NCI-H1417 (cell line): ENCODE measurements around the gene XRCC6.
"Not testable (repeated sequence)": the region's sequence is repeated elsewhere in the genome, so short reads cannot be mapped to it uniquely, and the experiment has no call there.

Experiments used
- DNase-seq, 3 experiments: peaks; one replicate each; lab custom pipeline; 2025; lab: John Stamatoyannopoulos, UW

Gene XRCC6

DNA sequence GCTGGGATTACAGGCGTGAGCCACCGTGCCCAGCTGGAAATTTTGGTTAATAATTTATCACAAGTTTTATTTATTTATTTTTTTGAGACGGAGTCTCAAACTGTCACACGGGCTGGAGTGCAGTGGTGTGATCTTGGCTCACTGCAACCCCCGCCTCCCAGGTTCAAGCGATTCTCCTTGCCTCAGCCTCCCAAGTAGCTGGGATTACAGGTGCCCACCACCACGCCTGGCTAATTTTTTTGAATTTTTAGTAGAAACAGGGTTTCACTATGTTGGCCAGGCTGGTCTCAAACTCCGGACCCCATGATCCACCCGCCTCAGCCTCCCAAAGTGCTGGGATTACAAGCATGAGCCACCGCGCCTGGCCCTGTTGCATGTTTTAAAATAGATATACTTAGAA lies 65.8 kb downstream of the XRCC6 start:
- DNase-seq: not testable (repeated sequence)

DNA sequence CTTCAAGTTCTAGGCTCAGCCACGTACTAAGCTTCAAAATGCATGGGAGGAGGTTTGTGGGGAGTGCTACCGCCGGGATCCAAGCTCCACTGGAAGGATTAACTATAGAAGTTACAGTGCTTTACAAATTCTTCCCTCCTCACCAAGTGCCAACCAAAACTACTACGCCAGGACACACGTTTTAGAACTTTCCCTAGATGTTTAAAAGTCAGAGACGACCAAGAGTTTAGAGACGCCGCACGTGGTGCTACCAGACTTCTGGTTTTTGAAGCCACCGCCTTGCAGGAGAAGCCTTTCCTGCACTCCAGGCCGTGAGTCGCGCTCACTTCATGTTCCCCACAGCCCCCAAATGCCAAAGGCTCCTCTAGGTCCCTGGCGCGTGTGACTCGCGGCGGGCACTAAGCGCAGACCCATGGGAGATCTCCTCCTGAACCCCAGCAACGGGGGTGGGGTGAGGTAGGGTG lies 66.8 kb downstream of the XRCC6 start:
- DNase-seq: peak in 2 of 3 experiments; percentile 23 to 52

DNA sequence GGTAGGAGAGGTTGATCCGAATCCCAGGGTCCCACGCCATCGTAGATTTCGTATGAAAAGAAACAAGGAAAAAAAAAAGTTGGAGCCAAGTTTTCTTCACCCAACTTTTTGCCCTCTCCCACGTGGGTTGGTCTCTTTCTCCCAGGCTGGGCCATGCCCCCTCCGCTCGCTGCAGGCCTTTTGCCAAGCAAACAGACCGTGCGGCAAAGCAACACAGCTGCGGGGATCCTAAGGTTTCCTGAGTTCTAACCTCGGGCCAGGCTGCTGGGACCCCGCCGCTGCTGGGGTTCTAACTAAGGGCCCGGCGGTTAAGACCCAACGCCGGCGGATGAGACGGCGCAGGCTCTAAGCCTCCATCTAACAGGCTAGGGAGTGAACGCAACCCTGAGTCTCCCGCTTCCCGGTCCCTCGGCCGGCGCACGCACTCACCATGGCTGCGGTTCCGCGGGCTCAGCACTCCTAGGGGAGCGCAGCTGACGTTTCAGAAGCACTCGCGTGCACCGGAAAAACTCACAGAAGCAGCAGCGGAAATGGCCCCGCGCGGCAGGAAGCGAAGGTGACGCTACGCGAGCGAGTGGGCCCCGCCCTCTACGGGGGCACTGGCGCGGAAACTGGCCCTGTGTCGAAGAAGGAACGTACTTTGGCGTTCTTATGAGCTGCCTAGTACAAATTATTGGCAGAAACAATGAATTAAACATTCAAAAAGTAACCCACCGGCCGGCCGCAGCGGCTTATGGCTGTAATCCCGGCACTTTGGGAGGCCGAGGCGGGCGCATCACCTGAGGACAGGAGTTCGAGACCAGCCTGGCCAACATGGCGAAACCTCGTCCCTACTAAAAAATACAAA lies 67.5 kb downstream of the XRCC6 start, which contains the start of gene SNU13:
Gene SNU13 (minus strand): TSS at position 503 of the 847 bp plus-strand sequence. CDS start 71 bp downstream, at position 432.
- DNase-seq: peak; percentile 84 to 91 (median 84)

DNA sequence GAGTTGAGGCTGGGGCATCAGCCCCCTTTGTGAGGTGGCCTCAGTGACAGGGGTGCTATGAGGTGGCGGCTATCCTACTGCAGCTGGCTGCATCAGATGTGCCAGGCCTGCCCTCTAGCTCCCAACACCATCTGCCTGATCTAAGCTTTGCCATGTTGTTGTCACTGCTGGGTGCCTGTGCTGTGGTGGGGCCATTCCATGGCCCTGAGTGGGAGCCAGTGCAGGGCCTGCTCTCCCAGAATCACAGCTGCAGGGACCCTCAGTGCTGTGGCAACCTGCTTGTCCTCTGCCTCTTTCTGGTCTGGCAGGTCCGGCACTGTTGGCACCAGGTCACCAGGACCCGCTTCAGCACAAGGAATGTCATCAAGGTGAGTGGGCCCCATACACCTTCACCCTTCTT lies 69.4 kb downstream of the XRCC6 start:
- no peak for DNase-seq

DNA sequence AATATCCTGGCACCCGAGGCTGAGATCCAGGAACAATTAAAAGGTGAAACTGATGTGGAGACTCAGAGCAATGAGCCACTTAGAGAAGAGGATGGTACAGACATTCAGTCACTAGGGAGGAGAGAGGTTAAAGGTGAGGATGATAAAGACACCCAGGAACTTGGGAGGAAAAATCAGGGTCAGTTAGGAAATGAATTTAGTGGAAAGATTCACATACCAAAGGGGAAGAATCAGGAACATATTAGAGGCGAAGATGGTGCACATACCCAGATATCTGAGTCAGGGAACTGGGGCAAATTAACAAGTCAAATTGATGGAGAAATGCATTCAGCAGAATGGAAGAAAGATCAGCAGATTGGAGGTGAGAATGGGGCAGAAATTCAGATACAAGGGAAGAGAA lies 74.1 kb downstream of the XRCC6 start:
- no peak for DNase-seq

GRCh38 chr22:41696703-41697102 lies 75.6 kb downstream of the XRCC6 start:
- DNase-seq: peak in 1 of 3 experiments; percentile 19

DNA sequence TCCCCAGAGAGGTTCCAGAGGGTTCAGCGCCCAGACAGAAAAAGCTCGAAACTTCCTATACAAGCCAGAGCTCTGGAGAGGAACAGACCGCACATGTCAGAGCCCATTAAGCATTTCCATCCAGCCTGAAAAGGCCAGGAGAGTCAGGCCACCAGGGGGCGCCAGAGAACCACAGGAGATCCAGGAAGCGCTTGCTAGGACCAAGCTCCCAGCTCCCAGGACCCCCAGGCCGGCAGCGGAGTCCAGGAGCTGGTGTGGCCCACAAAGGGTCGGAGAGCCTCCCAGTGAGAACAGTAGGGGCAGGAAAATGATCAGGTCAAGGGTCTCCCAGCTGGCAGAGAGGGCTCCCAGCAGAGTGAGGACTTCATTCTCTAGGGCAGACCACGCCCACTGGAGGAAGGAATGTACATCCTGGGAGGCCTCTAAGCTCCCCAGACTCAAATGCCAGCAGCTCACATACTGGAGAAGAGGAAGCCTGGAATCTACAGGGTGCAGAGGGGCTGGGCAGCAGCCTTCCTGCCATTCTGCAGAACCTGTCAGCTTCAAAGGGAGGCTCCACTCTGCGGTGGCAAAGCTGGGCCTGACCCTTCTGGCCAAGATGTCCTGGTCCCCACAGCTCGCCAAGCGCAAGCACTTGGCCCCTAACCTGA lies 76.2 kb downstream of the XRCC6 start:
- peak; percentile 58 to 80 (median 71) for DNase-seq

DNA sequence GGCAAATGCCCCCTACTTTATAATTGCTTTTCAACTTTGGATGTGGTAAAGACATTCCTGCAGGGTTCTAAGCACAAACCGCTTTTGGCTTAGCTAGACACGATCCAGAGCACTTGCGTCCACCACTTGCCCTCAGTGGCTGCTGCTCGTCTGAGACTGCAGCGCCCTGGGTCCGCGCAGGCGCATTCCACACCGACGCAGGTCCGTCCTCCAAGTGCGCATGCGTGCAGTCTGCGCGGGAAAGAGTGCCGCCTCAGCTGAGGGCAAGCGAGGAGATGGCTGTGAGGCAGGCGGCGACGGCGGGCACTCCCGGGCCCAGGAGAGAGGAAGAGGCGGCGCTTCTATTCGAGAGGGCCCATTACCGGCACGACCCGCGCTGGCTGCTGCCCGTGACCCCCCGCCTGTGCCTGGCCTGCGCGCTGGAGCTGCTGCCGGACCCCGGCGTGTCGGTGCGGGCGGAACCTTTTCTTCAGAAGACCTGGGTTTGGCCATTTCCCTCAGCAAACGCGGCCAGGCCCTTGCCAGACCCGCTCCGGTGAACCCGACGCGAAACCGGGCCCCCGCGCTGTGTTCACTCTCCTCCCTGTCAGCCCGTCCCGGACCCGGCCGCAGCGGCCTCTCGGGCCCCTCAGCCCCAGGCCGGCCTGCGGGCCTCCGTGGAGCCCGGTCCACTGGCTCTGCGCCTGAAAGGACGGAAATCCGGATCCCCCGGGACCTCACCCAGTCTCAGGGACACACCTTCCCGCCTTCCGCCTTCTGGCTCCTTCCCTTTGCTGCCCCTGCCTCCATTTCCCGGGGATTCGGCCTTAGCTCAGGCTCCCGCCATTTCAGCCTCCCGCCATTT lies 78.4 kb downstream of the XRCC6 start, which contains the start of gene MEI1:
Gene MEI1 (plus strand): TSS at position 240 of the 844 bp plus-strand sequence. CDS start 36 bp downstream, at position 276.
- DNase-seq: no peak

GRCh38 chr22:41700108-41700364 lies 78.9 kb downstream of the XRCC6 start:
- no peak for DNase-seq

GRCh38 chr22:41702763-41703162 lies 81.7 kb downstream of the XRCC6 start:
- DNase-seq: no peak

DNA sequence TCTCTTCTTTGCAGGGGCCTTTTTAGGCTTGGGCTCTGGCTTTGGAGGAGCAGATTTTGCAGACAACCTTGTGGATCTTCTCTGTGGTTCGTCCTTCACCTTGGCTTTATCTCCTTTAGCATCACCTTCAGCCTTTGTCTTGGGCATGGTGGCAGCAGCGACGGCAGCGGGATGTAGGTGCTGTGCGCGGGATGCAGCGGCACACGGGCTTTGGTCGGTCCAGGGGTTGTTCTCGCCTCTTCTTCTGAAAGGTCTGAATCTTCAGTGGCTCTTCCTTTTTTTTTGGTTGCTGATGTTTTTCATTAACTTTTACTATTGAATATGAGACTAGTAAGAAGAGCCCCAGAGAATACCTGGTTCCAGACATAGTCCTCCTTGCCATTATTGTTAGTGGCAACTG lies 88.2 kb downstream of the XRCC6 start:
- DNase-seq: no peak

- DNase-seq: no peak
These were observed 91.9 kb downstream of the XRCC6 start for GRCh38 chr22:41713004-41713403.
